NT2/D1 (cell line): Measurements from ENCODE around the gene TTC22.

Experiments
- DNase-seq: peaks from one replicate; pipeline ENCODE4 v3.0.0-alpha.2; 2011; ENCODE audit warnings: low read depth, low spot score
- H3K27me3 ChIP-seq: 2 replicates; pipeline ENCODE4 v1.6.0; 2011; ENCODE audit warnings: mild to moderate bottlenecking; ENCODE audit not compliant: insufficient read length, insufficient read depth
- H3K36me3 ChIP-seq: 2 replicates; pipeline ENCODE4 v1.6.1; 2011; ENCODE audit warnings: mild to moderate bottlenecking, low read length, mixed read lengths; ENCODE audit not compliant: insufficient read depth, insufficient read length
- H3K4me1 ChIP-seq: 2 replicates; pipeline ENCODE4 v1.5.1; 2011; ENCODE audit not compliant: insufficient read depth, insufficient read length
- H3K4me3 ChIP-seq: 2 replicates; pipeline ENCODE4 v1.5.1; 2011; ENCODE audit warnings: low read depth; ENCODE audit not compliant: insufficient read length
- H3K9ac ChIP-seq: 2 replicates; pipeline ENCODE4 v1.6.0; 2011; ENCODE audit warnings: low read depth; ENCODE audit not compliant: insufficient read length
- H3K9me3 ChIP-seq: 2 replicates; pipeline ENCODE4 v1.5.1; 2011; ENCODE audit warnings: mild to moderate bottlenecking, low read length; ENCODE audit not compliant: insufficient read depth
- SUZ12 ChIP-seq: IDR thresholded peaks from 2 replicates; pipeline ENCODE4 v1.6.1; 2011; ENCODE audit not compliant: insufficient read length, insufficient read depth; ENCODE audit errors: extremely low read depth
- YY1 ChIP-seq: IDR thresholded peaks from 2 replicates; pipeline ENCODE4 v1.6.1; 2011; ENCODE audit not compliant: insufficient read length, insufficient read depth
- ZNF274 ChIP-seq: IDR thresholded peaks from 2 replicates; pipeline ENCODE4 v1.6.1; 2011; ENCODE audit warnings: mild to moderate bottlenecking, low read depth, low read length

TTC22 gene

GRCh38 chr1:54826226-54826816 lies 25.2 kb upstream of the TTC22 start:
- H3K27me3 ChIP-seq = no peaks in the 10 kb centered on the region
- no peak overlapping the region for H3K4me3 ChIP-seq
- H3K9ac ChIP-seq = no peak overlapping the region
- no peak for DNase-seq
- peaks cover 33% of the 10 kb centered on the region for H3K9me3 ChIP-seq
- no peaks in the 10 kb centered on the region for H3K4me1 ChIP-seq
- H3K36me3 ChIP-seq = no peaks in the 10 kb centered on the region
- TF ChIP-seq YY1 = no peak
- TF ChIP-seq ZNF274 = no peak
- no peak for TF ChIP-seq SUZ12

- Histone ChIP-seq H3K4me3 (no peak overlapping the region), H3K4me1 (no peaks in the 10 kb centered on the region), H3K27me3 (no peaks in the 10 kb centered on the region), H3K9me3 (peaks cover 33% of the 10 kb centered on the region), H3K9ac (no peak overlapping the region), H3K36me3 (no peaks in the 10 kb centered on the region)
- DNase-seq = no peak
- TF ChIP-seq SUZ12 (no peak), ZNF274 (no peak), YY1 (no peak)
These were observed 24.6 kb upstream of the TTC22 start for GRCh38 chr1:54825696-54826095.

GRCh38 chr1:54823670-54824069 lies 22.5 kb upstream of the TTC22 start:
- H3K4me3 ChIP-seq = no peak overlapping the region
- peaks cover 31% of the 10 kb centered on the region for H3K9me3 ChIP-seq

GRCh38 chr1:54819733-54820132 lies 18.6 kb upstream of the TTC22 start:
- TF ChIP-seq ZNF274 (no peak), YY1 (no peak), SUZ12 (no peak)
- Histone ChIP-seq H3K4me1 (peaks cover 5% of the 10 kb centered on the region), H3K36me3 (no peaks in the 10 kb centered on the region), H3K9ac (no peak overlapping the region), H3K9me3 (peaks cover 13% of the 10 kb centered on the region), H3K4me3 (no peak overlapping the region), H3K27me3 (peaks cover 7% of the 10 kb centered on the region)
- no peak for DNase-seq

More at GRCh38 chr1:54823670-54824069, 22.5 kb upstream of the TTC22 start:
- Histone ChIP-seq H3K36me3 (no peaks in the 10 kb centered on the region), H3K4me1 (peaks cover 5% of the 10 kb centered on the region), H3K9ac (no peak overlapping the region), H3K27me3 (no peaks in the 10 kb centered on the region)
- TF ChIP-seq SUZ12 = no peak
- no peak for TF ChIP-seq YY1
- TF ChIP-seq ZNF274 = no peak
- no peak for DNase-seq

GRCh38 chr1:54819195-54819536 lies 18.0 kb upstream of the TTC22 start:
- H3K9me3 ChIP-seq = peaks cover 12% of the 10 kb centered on the region
- DNase-seq = no peak
- no peak overlapping the region for H3K4me3 ChIP-seq
- H3K27me3 ChIP-seq = peaks cover 8% of the 10 kb centered on the region
- no peak for TF ChIP-seq SUZ12
- no peak for TF ChIP-seq ZNF274
- no peak for TF ChIP-seq YY1
- no peak overlapping the region for H3K9ac ChIP-seq
- H3K36me3 ChIP-seq = no peaks in the 10 kb centered on the region
- H3K4me1 ChIP-seq = peaks cover 11% of the 10 kb centered on the region

GRCh38 chr1:54818461-54819194 lies 17.5 kb upstream of the TTC22 start:
- no peak for DNase-seq

GRCh38 chr1:54816951-54817350 lies 15.8 kb upstream of the TTC22 start:
- H3K4me3 ChIP-seq = no peak overlapping the region
- no peaks in the 10 kb centered on the region for H3K9me3 ChIP-seq
- H3K27me3 ChIP-seq = peaks cover 17% of the 10 kb centered on the region
- H3K36me3 ChIP-seq = no peaks in the 10 kb centered on the region
- no peak for DNase-seq
- TF ChIP-seq SUZ12 (no peak), YY1 (no peak), ZNF274 (no peak)
- no peak overlapping the region for H3K9ac ChIP-seq
- H3K4me1 ChIP-seq = peaks cover 22% of the 10 kb centered on the region

More at GRCh38 chr1:54818461-54819194, 17.5 kb upstream of the TTC22 start:
- Histone ChIP-seq H3K4me3 (no peak overlapping the region), H3K4me1 (peaks cover 15% of the 10 kb centered on the region), H3K9ac (no peak overlapping the region), H3K9me3 (peaks cover 6% of the 10 kb centered on the region), H3K27me3 (peaks cover 8% of the 10 kb centered on the region), H3K36me3 (no peaks in the 10 kb centered on the region)
- TF ChIP-seq ZNF274 (no peak), SUZ12 (no peak), YY1 (no peak)

GRCh38 chr1:54816130-54816529 lies 15.0 kb upstream of the TTC22 start:
- DNase-seq = no peak
- Histone ChIP-seq H3K9me3 (no peaks in the 10 kb centered on the region), H3K4me1 (peaks cover 24% of the 10 kb centered on the region), H3K4me3 (no peak overlapping the region), H3K9ac (no peak overlapping the region), H3K27me3 (peaks cover 18% of the 10 kb centered on the region), H3K36me3 (no peaks in the 10 kb centered on the region)
- TF ChIP-seq YY1 = no peak
